Mucosa of descending colon (tissue), 3 donors: ENCODE measurements around the gene PLAAT3. TPM values are rescaled to one million over a fixed set of nuclear protein-coding genes. Genes with fewer than 3 reads are reported as not detected.
A peak's percentile ranks its signal among the peaks of the same experiment; 100 is the strongest.

Source experiments
- ATAC-seq: fragments of 200-7000 bp; cut with Tn5 transposase; one replicate; pipeline ENCODE4 v1.9.1; 2020; ENCODE audit warnings: mild to moderate bottlenecking, moderate library complexity
- DNase-seq, 3 donors: peaks; one replicate each; pipeline ENCODE4 v3.0.0-alpha.2; 2020
- H3K36me3 ChIP-seq: fragments of 200-600 bp; one replicate; pipeline ENCODE4 v1.8.0; 2021; ENCODE audit warnings: low read depth, mild to moderate bottlenecking
- H3K4me1 ChIP-seq: fragments of 200-600 bp; one replicate; pipeline ENCODE4 v1.8.0; 2021; ENCODE audit warnings: low read depth, mild to moderate bottlenecking
- H3K4me3 ChIP-seq: fragments of 200-600 bp; one replicate; pipeline ENCODE4 v1.8.0; 2021; ENCODE audit warnings: mild to moderate bottlenecking
- H3K9me3 ChIP-seq: fragments of 200-600 bp; one replicate; pipeline ENCODE4 v1.8.0; 2021; ENCODE audit warnings: mild to moderate bottlenecking
- intact Hi-C, 2 donors: fragments of 100-400 bp; cut with DNase I in 1 of 2; cut with micrococcal nuclease in 1 of 2; formaldehyde crosslinking; loops; one replicate each; pipeline versions ENCODE4 v1.11.0 to v1.11.1; 2022; cut with DNase I, micrococcal nuclease
- total RNA-seq, 3 donors: library from RNA; stranded (reverse); fragmentation: NEBNext Ultra II Directional in 2 of 3; extraction: Animal tissue kit (Norgen Biotek cat#: 25700) in 2 of 3; gene quantifications; one replicate each; pipeline versions ENCODE4 v1.2.1 to v1.2.4, GENCODE V29; 2021 to 2023
- TF ChIP-seq, protein P1 (sequence below): fragments of 200-600 bp; IDR thresholded peaks from one replicate; pipeline ENCODE4 v1.8.0; 2022; ENCODE audit warnings: antibody characterized with exemption, mild to moderate bottlenecking
- donor health status: DM: no; HTN: no; CAD: no; lungs with moderate emphysema.
- donor health status: DM: no; HTN: no; CAD: no.
- donor health status: DM: no; HTN: yes; CAD: no.

PLAAT3 gene
- total RNA-seq, 3 donors from 2014 or later = 15.1 to 58.5 (median 26.7) TPM

DNA sequence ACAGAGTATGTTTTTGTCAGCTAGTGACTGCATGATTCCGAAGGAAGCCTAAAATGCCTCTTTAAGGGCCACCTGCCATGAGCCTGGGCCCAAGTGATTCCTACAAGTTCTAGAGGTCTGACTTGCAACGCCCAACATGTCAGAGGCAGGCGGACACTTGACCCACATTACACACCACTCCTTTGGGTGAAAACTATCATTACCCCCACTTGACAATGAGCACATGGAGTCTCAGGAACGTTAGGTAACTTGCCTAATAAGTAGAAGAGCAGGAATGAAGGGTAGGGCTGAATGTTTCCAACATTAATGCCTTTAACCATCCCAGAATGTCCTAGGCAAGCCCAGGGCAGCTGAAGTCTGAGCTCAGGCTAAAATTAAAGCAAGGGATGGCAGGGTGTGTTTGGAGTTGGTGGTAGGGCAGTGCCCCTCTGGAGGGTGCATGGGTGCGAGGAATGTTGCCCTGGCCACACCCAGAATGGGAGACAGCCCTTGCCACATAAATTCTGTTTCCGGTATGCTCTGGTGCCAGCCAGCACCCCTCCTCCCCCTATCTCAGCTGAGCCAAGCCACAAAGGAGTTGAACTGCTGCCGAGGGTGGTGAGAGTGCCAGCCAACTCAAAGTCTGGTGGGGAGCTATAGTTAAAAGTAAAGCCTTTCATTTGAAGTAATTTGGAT is 53.6 kb downstream of the PLAAT3 start:
- ATAC-seq (peak; percentile 23), DNase-seq (peak; percentile 63 to 66 (median 63))
- no peaks in the 10 kb centered on the region for H3K36me3 ChIP-seq
- no peaks in the 10 kb centered on the region for H3K9me3 ChIP-seq
- H3K4me1 ChIP-seq = peaks cover 17% of the 10 kb centered on the region
- intact Hi-C loops = loop anchor here in 1 of 2 donors (10.0 kb wide), 1 partner anchor 676 kb away; the partner anchor contains the start of gene SLC3A2
- H3K4me3 ChIP-seq = no peak overlapping the region
- TF ChIP-seq, protein P1, sequence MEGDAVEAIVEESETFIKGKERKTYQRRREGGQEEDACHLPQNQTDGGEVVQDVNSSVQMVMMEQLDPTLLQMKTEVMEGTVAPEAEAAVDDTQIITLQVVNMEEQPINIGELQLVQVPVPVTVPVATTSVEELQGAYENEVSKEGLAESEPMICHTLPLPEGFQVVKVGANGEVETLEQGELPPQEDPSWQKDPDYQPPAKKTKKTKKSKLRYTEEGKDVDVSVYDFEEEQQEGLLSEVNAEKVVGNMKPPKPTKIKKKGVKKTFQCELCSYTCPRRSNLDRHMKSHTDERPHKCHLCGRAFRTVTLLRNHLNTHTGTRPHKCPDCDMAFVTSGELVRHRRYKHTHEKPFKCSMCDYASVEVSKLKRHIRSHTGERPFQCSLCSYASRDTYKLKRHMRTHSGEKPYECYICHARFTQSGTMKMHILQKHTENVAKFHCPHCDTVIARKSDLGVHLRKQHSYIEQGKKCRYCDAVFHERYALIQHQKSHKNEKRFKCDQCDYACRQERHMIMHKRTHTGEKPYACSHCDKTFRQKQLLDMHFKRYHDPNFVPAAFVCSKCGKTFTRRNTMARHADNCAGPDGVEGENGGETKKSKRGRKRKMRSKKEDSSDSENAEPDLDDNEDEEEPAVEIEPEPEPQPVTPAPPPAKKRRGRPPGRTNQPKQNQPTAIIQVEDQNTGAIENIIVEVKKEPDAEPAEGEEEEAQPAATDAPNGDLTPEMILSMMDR = no peak

DNA sequence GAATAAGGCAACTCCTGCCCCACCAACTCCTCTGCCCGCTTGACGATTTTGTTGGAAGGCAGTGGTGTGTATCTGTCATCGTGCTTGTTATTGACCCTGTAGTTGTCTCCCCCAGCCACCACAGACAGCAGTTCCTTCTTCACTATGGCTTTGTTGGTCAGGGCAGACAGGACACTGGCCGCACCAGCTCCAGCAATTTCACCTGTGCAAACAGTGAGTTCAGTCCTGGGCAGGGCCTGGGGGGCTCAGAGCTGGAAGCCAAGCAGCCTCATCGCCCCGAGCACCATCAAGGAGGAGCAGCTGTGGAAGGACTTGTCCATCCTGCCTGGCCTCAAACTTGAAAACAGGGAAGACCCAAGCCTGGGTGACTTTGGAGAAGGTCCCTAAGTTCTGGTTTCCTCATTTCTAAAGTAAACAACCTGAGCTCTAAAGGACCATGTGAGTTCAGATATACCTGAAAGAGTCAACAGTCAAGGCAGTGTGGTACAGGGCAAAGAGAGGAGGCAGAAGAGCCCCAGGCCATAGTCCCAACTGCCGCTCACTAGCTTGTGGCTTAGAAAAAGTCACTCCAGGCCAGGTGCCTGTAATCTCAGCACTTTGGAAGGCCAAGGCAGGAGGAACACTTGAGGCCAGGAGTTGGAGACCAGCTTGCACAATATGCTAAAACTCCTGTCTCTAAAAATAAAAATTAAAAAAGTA is 55.6 kb downstream of the PLAAT3 start:
- TF ChIP-seq, protein P1 = no peak
- DNase-seq (no peak), ATAC-seq (peak; percentile 24)
- no peak overlapping the region for H3K4me3 ChIP-seq
- intact Hi-C loops = no loop called here
- H3K9me3 ChIP-seq = no peaks in the 10 kb centered on the region
- H3K4me1 ChIP-seq = peaks cover 6% of the 10 kb centered on the region
- H3K36me3 ChIP-seq = no peaks in the 10 kb centered on the region

DNA sequence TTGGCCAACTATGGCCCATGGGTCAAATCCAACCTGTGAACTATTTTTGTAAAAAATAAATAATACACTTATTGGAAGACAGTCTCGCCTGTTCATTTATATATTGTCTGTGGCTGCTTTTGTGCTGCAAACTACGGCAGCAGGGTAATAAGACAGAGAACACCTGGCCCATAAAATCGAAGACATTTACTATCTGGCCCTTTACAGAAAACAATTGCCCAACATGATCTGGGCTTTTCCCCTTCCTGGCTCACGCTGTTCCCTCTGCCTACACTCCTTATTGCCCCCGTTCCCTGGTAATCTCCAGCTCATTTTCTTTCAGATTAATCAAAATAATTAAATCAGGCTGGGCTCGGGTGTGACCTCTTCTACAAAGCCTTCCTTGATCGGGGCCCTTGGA is 56.7 kb downstream of the PLAAT3 start:
- TF ChIP-seq, protein P1 = no peak
- Histone ChIP-seq H3K36me3 (no peaks in the 10 kb centered on the region), H3K4me3 (no peak overlapping the region), H3K9me3 (no peaks in the 10 kb centered on the region), H3K4me1 (peaks cover 10% of the 10 kb centered on the region)
- intact Hi-C loops = no loop called here
- DNase-seq (no peak), ATAC-seq (peak; percentile 64)

DNA sequence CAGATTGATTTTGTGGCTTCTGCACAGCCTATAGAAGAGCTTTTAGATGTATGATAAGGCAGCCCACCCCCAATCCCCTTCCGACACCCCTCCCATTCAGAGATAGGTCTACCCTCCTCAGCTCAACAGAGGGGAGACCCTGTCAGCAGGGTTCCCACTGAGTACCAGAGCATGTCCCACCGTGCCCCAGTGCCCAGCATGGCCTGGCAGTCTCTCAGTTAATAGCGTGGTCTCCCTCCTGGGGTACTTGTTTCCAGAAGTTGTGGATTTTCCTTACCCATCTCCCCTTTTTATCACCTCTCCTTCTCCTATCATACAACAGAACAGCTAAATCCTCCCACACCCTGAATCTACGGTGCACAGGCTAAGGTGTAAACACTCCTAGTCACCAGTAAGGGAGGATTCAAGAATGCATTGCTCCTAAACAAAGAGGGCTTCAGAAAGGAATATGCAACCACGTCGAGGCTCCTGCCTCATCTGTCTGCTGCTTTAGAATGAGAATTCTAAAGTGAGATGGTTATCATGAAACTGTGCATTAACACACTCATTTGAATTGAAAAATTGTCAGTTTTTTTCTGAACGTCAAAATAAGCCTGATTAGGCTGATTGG is 57.7 kb downstream of the PLAAT3 start:
- Histone ChIP-seq H3K4me1 (peaks cover 10% of the 10 kb centered on the region), H3K9me3 (no peaks in the 10 kb centered on the region), H3K36me3 (no peaks in the 10 kb centered on the region), H3K4me3 (no peak overlapping the region)
- no peak for ATAC-seq
- TF ChIP-seq, protein P1 = no peak
- no peak for DNase-seq
- intact Hi-C loops = no loop called here

DNA sequence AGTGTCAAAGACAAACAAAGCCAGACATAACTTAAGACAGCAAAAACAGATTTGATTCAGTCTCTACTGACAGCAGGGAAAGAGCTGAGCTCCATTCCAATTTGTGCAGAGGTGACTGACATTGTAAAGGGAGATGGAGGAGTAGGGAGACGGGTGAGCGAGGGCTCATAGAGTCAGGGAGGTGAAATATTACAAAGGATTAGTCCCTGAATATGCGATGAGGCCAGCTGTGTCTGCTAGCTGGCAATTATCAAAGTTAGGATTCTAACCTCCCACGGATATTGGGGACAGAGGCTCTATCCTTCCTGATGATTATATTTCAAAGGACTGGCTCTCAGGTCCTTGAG is 59.4 kb downstream of the PLAAT3 start:
- TF ChIP-seq, protein P1 = no peak
- Histone ChIP-seq H3K36me3 (no peaks in the 10 kb centered on the region), H3K4me1 (peaks cover 4% of the 10 kb centered on the region), H3K9me3 (no peaks in the 10 kb centered on the region), H3K4me3 (no peak overlapping the region)
- no peak for DNase-seq
- intact Hi-C loops = no loop called here
- ATAC-seq = no peak
